HEK293 (cell line): Measurements from ENCODE around the gene TPSAB1.
A peak's percentile ranks its signal among the peaks of the same experiment; 100 is the strongest.

Source experiments
- CTCF ChIA-PET: fragments of 350-600 bp; formaldehyde crosslinking; extraction: SDS; loops from one replicate; lab custom pipeline; 2021; ENCODE audit warnings: antibody characterized with exemption; lab: Yijun Ruan, JAX
- POLR2A ChIA-PET: fragments of 300-600 bp; formaldehyde crosslinking; extraction: SDS; loops from one replicate; lab custom pipeline; 2020; ENCODE audit warnings: antibody characterized with exemption, inconsistent platforms; lab: Yijun Ruan, JAX
- H3K27ac ChIP-seq: fragments of 200-500 bp; sonication (Bioruptor generic); 2 replicates; pipeline ENCODE4 v1.5.1; 2014; ENCODE audit warnings: low read depth, low read length, control low read depth, inconsistent platforms; ENCODE audit errors: extremely low read depth
- H3K36me3 ChIP-seq, 2 experiments: fragments of 200-500 bp in 1 of 2; sonication (Bioruptor generic) in 1 of 2; 1 replicate in 1 of 2; 2 replicates in 1 of 2; pipeline ENCODE4 v1.5.1; 2014 to 2017; ENCODE audit warnings: inconsistent platforms in 2 of 2, low read length in 2 of 2; ENCODE audit not compliant: control insufficient read depth in 2 of 2, insufficient read depth in 1 of 2
- H3K4me1 ChIP-seq: fragments of 200-500 bp; sonication (Bioruptor generic); 2 replicates; pipeline ENCODE4 v1.5.1; 2014; ENCODE audit warnings: mild to moderate bottlenecking, low read length, inconsistent platforms; ENCODE audit not compliant: control insufficient read depth, insufficient read depth
- H3K4me3 ChIP-seq: 2 replicates; pipeline ENCODE4 v1.5.1; 2011; ENCODE audit warnings: low read depth, mild to moderate bottlenecking, control low read depth, low read length, moderate library complexity
- H3K9me3 ChIP-seq: fragments of 200-500 bp; sonication (Bioruptor generic); 2 replicates; pipeline ENCODE4 v1.5.1; 2014; ENCODE audit warnings: low read depth, low read length, inconsistent platforms; ENCODE audit not compliant: control insufficient read depth, insufficient read depth
- GLIS2 ChIP-seq: fragments of 450-650 bp; formaldehyde crosslinking; IDR thresholded peaks from 2 replicates; pipeline ENCODE4 v1.5.1; 2016; ENCODE audit warnings: missing biosample characterization, missing genetic modification characterization
- HOXC10 ChIP-seq: sonication (generic); formaldehyde crosslinking; IDR thresholded peaks from 2 replicates; pipeline ENCODE4 v1.8.1; 2023; ENCODE audit warnings: mild to moderate bottlenecking, missing genetic modification reagents
- HOXD13 ChIP-seq: sonication (generic); formaldehyde crosslinking; IDR thresholded peaks from 2 replicates; pipeline ENCODE4 v1.8.0; 2022; ENCODE audit warnings: missing genetic modification reagents, borderline replicate concordance
- MYNN ChIP-seq: fragments of 450-650 bp; formaldehyde crosslinking; IDR thresholded peaks from 2 replicates; pipeline ENCODE4 v1.5.1; 2016; ENCODE audit warnings: missing biosample characterization, missing genetic modification characterization, borderline replicate concordance
- ZNF16 ChIP-seq: fragments of 450-650 bp; formaldehyde crosslinking; IDR thresholded peaks from 2 replicates; pipeline ENCODE4 v1.5.1; 2016; ENCODE audit warnings: low read depth, missing biosample characterization, missing genetic modification characterization
- ZNF174 ChIP-seq: fragments of 450-650 bp; formaldehyde crosslinking; IDR thresholded peaks from 2 replicates; pipeline ENCODE4 v1.5.0; 2017; ENCODE audit warnings: missing biosample characterization, mild to moderate bottlenecking, missing genetic modification characterization
- ZNF23 ChIP-seq: fragments of 450-650 bp; formaldehyde crosslinking; IDR thresholded peaks from 2 replicates; pipeline ENCODE4 v1.5.1; 2016; ENCODE audit warnings: missing biosample characterization, missing genetic modification characterization, borderline replicate concordance
- ZNF302 ChIP-seq: fragments of 450-650 bp; formaldehyde crosslinking; IDR thresholded peaks from 2 replicates; pipeline ENCODE4 v1.5.1; 2016; ENCODE audit warnings: missing biosample characterization, missing genetic modification characterization, low read depth
- ZNF311 ChIP-seq: fragments of 450-650 bp; formaldehyde crosslinking; IDR thresholded peaks from 2 replicates; pipeline ENCODE4 v1.5.1; 2017; ENCODE audit warnings: missing biosample characterization, missing genetic modification characterization, borderline replicate concordance
- ZNF354C ChIP-seq: fragments of 450-650 bp; formaldehyde crosslinking; IDR thresholded peaks from 2 replicates; pipeline ENCODE4 v1.5.1; 2016; ENCODE audit warnings: missing biosample characterization, missing genetic modification characterization, low read depth, borderline replicate concordance
- ZNF596 ChIP-seq: fragments of 450-650 bp; IDR thresholded peaks from 2 replicates; pipeline ENCODE4 v1.5.0; 2018; ENCODE audit warnings: missing biosample characterization, mild to moderate bottlenecking, missing genetic modification characterization, moderate library complexity
- ZNF621 ChIP-seq: fragments of 450-650 bp; formaldehyde crosslinking; IDR thresholded peaks from 2 replicates; pipeline ENCODE4 v1.5.1; 2017; ENCODE audit warnings: missing biosample characterization, missing genetic modification characterization
- TF ChIP-seq, protein P1 (sequence below): fragments of 450-650 bp; formaldehyde crosslinking; IDR thresholded peaks from 2 replicates; pipeline ENCODE4 v1.5.1; 2016; ENCODE audit warnings: missing biosample characterization, missing genetic modification characterization
- TF ChIP-seq, protein P2 (sequence below): fragments of 450-650 bp; formaldehyde crosslinking; IDR thresholded peaks from 2 replicates; pipeline ENCODE4 v1.5.1; 2016; ENCODE audit warnings: missing biosample characterization, missing genetic modification characterization
- TF ChIP-seq, protein P3 (sequence below): sonication (generic); formaldehyde crosslinking; IDR thresholded peaks from 2 replicates; pipeline ENCODE4 v1.8.1; 2022; ENCODE audit warnings: mild to moderate bottlenecking, moderate library complexity, missing genetic modification reagents
- TF ChIP-seq, protein P4 (sequence below): fragments of 450-650 bp; formaldehyde crosslinking; conservative IDR thresholded peaks from 2 replicates; pipeline ENCODE4 v1.5.1; 2016; ENCODE audit warnings: low read depth, missing biosample characterization, missing genetic modification characterization
- TF ChIP-seq, protein P5 (sequence below): fragments of 450-650 bp; formaldehyde crosslinking; IDR thresholded peaks from 2 replicates; pipeline ENCODE4 v1.5.1; 2016; ENCODE audit warnings: missing biosample characterization, missing genetic modification characterization

Gene TPSAB1

DNA sequence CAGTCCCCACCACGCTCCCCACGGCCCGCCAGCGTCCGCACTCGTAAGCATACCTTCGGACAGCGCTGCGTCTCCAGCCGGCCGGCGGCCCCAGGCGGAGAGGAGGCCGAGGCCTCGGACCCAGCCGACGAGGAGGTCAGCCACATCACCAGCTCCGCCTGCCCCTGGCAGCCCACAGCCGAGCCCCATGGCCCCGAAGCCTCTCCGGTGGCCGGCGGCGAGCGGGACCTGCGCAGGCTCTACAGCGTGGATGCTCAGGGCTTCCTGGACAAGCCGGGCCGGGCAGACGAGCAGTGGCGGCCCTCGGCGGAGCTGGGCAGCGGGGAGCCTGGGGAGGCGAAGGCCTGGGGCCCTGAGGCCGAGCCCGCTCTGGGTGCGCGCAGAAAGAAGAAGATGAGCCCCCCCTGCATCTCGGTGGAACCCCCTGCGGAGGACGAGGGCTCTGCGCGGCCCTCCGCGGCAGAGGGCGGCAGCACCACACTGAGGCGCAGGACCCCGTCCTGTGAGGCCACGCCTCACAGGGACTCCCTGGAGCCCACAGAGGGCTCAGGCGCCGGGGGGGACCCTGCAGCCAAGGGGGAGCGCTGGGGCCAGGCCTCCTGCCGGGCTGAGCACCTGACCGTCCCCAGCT, 20.3 kb upstream of the TPSAB1 start:
- no peaks in the 10 kb centered on the region for H3K9me3 ChIP-seq
- H3K36me3 ChIP-seq: peaks cover 0 to 14% of the 10 kb centered on the region in 2 experiments; a peak in 1 of 3 replicates
- POLR2A ChIA-PET: no interaction called here
- H3K4me1 ChIP-seq: no peaks in the 10 kb centered on the region
- CTCF ChIA-PET: no interaction called here
- H3K27ac ChIP-seq: no peak overlapping the region
- no peak overlapping the region for H3K4me3 ChIP-seq
- TF ChIP-seq GLIS2 (tag by site-specific recombination): 0 out of 2 replicates have a peak, but pooled peaks have one; percentile 10
- TF ChIP-seq, protein P1, sequence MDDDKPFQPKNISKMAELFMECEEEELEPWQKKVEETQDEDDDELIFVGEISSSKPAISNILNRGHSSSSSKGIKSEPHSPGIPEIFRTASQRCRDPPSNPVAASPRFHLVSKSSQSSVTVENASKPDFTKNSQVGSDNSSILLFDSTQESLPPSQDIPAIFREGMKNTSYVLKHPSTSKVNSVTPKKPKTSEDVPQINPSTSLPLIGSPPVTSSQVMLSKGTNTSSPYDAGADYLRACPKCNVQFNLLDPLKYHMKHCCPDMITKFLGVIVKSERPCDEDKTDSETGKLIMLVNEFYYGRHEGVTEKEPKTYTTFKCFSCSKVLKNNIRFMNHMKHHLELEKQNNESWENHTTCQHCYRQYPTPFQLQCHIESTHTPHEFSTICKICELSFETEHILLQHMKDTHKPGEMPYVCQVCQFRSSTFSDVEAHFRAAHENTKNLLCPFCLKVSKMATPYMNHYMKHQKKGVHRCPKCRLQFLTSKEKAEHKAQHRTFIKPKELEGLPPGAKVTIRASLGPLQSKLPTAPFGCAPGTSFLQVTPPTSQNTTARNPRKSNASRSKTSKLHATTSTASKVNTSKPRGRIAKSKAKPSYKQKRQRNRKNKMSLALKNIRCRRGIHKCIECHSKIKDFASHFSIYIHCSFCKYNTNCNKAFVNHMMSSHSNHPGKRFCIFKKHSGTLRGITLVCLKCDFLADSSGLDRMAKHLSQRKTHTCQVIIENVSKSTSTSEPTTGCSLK (tag by site-specific recombination): no peak

DNA sequence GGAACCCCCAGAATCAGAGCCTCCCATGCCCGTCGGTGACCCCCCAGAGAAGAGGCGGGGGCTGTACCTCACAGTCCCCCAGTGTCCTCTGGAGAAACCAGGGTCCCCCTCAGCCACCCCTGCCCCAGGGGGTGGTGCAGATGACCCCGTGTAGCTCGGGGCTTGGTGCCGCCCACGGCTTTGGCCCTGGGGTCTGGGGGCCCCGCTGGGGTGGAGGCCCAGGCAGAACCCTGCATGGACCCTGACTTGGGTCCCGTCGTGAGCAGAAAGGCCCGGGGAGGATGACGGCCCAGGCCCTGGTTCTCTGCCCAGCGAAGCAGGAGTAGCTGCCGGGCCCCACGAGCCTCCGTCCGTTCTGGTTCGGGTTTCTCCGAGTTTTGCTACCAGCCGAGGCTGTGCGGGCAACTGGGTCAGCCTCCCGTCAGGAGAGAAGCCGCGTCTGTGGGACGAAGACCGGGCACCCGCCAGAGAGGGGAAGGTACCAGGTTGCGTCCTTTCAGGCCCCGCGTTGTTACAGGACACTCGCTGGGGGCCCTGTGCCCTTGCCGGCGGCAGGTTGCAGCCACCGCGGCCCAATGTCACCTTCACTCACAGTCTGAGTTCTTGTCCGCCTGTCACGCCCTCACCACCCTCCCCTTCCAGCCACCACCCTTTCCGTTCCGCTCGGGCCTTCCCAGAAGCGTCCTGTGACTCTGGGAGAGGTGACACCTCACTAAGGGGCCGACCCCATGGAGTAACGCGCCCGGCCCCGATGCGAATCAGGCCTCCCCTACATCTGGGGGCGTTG, 19.5 kb upstream of the TPSAB1 start:
- no peaks in the 10 kb centered on the region for H3K4me1 ChIP-seq
- POLR2A ChIA-PET: no interaction called here
- no peak overlapping the region for H3K4me3 ChIP-seq
- no peak for TF ChIP-seq ZNF354C (tag by site-specific recombination)
- TF ChIP-seq ZNF596 (tag by site-specific recombination): no peak
- no peak for TF ChIP-seq ZNF23 (tag by site-specific recombination)
- TF ChIP-seq, protein P2, sequence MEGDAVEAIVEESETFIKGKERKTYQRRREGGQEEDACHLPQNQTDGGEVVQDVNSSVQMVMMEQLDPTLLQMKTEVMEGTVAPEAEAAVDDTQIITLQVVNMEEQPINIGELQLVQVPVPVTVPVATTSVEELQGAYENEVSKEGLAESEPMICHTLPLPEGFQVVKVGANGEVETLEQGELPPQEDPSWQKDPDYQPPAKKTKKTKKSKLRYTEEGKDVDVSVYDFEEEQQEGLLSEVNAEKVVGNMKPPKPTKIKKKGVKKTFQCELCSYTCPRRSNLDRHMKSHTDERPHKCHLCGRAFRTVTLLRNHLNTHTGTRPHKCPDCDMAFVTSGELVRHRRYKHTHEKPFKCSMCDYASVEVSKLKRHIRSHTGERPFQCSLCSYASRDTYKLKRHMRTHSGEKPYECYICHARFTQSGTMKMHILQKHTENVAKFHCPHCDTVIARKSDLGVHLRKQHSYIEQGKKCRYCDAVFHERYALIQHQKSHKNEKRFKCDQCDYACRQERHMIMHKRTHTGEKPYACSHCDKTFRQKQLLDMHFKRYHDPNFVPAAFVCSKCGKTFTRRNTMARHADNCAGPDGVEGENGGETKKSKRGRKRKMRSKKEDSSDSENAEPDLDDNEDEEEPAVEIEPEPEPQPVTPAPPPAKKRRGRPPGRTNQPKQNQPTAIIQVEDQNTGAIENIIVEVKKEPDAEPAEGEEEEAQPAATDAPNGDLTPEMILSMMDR (tag by site-specific recombination): no peak
- TF ChIP-seq ZNF311 (tag by site-specific recombination): no peak
- TF ChIP-seq HOXC10: no peak
- TF ChIP-seq ZNF174 (tag by site-specific recombination): no peak
- no peak for TF ChIP-seq ZNF621
- TF ChIP-seq ZNF302: no peak
- no peak for TF ChIP-seq MYNN
- TF ChIP-seq HOXD13 (CRISPR knock-in tag): no peak
- TF ChIP-seq, protein P3, sequence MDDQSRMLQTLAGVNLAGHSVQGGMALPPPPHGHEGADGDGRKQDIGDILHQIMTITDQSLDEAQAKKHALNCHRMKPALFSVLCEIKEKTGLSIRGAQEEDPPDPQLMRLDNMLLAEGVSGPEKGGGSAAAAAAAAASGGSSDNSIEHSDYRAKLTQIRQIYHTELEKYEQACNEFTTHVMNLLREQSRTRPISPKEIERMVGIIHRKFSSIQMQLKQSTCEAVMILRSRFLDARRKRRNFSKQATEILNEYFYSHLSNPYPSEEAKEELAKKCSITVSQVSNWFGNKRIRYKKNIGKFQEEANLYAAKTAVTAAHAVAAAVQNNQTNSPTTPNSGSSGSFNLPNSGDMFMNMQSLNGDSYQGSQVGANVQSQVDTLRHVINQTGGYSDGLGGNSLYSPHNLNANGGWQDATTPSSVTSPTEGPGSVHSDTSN: no peak
- TF ChIP-seq GLIS2 (tag by site-specific recombination): no peak
- TF ChIP-seq, protein P4, sequence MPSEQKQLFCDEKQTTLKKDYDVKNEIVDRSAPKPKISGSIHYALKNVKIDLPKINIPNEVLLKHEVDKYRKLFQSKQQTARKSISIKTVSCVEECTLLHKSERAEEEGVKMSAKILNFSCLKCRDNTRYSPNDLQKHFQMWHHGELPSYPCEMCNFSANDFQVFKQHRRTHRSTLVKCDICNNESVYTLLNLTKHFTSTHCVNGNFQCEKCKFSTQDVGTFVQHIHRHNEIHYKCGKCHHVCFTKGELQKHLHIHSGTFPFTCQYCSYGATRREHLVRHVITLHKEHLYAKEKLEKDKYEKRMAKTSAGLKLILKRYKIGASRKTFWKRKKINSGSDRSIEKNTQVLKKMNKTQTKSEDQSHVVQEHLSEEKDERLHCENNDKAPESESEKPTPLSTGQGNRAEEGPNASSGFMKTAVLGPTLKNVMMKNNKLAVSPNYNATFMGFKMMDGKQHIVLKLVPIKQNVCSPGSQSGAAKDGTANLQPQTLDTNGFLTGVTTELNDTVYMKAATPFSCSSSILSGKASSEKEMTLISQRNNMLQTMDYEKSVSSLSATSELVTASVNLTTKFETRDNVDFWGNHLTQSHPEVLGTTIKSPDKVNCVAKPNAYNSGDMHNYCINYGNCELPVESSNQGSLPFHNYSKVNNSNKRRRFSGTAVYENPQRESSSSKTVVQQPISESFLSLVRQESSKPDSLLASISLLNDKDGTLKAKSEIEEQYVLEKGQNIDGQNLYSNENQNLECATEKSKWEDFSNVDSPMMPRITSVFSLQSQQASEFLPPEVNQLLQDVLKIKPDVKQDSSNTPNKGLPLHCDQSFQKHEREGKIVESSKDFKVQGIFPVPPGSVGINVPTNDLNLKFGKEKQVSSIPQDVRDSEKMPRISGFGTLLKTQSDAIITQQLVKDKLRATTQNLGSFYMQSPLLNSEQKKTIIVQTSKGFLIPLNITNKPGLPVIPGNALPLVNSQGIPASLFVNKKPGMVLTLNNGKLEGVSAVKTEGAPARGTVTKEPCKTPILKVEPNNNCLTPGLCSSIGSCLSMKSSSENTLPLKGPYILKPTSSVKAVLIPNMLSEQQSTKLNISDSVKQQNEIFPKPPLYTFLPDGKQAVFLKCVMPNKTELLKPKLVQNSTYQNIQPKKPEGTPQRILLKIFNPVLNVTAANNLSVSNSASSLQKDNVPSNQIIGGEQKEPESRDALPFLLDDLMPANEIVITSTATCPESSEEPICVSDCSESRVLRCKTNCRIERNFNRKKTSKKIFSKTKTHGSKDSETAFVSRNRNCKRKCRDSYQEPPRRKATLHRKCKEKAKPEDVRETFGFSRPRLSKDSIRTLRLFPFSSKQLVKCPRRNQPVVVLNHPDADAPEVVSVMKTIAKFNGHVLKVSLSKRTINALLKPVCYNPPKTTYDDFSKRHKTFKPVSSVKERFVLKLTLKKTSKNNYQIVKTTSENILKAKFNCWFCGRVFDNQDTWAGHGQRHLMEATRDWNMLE (tag by site-specific recombination): no peak
- no peak for TF ChIP-seq ZNF16 (tag by site-specific recombination)
- TF ChIP-seq, protein P5, sequence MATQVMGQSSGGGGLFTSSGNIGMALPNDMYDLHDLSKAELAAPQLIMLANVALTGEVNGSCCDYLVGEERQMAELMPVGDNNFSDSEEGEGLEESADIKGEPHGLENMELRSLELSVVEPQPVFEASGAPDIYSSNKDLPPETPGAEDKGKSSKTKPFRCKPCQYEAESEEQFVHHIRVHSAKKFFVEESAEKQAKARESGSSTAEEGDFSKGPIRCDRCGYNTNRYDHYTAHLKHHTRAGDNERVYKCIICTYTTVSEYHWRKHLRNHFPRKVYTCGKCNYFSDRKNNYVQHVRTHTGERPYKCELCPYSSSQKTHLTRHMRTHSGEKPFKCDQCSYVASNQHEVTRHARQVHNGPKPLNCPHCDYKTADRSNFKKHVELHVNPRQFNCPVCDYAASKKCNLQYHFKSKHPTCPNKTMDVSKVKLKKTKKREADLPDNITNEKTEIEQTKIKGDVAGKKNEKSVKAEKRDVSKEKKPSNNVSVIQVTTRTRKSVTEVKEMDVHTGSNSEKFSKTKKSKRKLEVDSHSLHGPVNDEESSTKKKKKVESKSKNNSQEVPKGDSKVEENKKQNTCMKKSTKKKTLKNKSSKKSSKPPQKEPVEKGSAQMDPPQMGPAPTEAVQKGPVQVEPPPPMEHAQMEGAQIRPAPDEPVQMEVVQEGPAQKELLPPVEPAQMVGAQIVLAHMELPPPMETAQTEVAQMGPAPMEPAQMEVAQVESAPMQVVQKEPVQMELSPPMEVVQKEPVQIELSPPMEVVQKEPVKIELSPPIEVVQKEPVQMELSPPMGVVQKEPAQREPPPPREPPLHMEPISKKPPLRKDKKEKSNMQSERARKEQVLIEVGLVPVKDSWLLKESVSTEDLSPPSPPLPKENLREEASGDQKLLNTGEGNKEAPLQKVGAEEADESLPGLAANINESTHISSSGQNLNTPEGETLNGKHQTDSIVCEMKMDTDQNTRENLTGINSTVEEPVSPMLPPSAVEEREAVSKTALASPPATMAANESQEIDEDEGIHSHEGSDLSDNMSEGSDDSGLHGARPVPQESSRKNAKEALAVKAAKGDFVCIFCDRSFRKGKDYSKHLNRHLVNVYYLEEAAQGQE (tag by site-specific recombination): no peak
- no peaks in the 10 kb centered on the region for H3K9me3 ChIP-seq
- CTCF ChIA-PET: no interaction called here
- H3K27ac ChIP-seq: no peak overlapping the region
- peaks cover 0 to 14% of the 10 kb centered on the region in 2 experiments; a peak in 1 of 3 replicates for H3K36me3 ChIP-seq
